HL-60 (cell line): Measurements from ENCODE around the gene NLGN3.

ENCODE experiments used
- DNase-seq, 2 experiments: peaks; one replicate each; pipeline ENCODE4 v3.0.0-alpha.2; 2010 to 2020; ENCODE audit warnings: low read depth in 1 of 2, low spot score in 1 of 2
- H3K27ac ChIP-seq: fragments of 250-450 bp; sonication (Bioruptor Pico); replicated peaks from 2 replicates; pipeline ENCODE4 v1.5.1; 2020; ENCODE audit warnings: mild to moderate bottlenecking, moderate library complexity
- H3K27me3 ChIP-seq: fragments of 250-450 bp; sonication (Bioruptor Pico); 2 replicates; pipeline ENCODE4 v1.5.1; 2021; ENCODE audit warnings: mild to moderate bottlenecking, moderate library complexity; ENCODE audit not compliant: insufficient read depth, poor library complexity, severe bottlenecking
- H3K4me3 ChIP-seq: replicated peaks from 2 replicates; pipeline ENCODE4 v1.5.1; 2011; ENCODE audit warnings: mild to moderate bottlenecking, control low read depth, low read length; ENCODE audit not compliant: insufficient read depth
- CTCF ChIP-seq: IDR thresholded peaks from one replicate; pipeline ENCODE4 v1.5.1; 2011; ENCODE audit warnings: low read length, control low read depth, inconsistent platforms; ENCODE audit not compliant: insufficient read depth
- GABPA ChIP-seq: IDR thresholded peaks from 2 replicates; pipeline ENCODE4 v1.6.1; 2012; ENCODE audit warnings: low read depth
- POLR2AphosphoS5 ChIP-seq: IDR thresholded peaks from 2 replicates; pipeline ENCODE4 v1.6.1; 2012; ENCODE audit warnings: low read depth
- REST ChIP-seq: IDR thresholded peaks from 2 replicates; pipeline ENCODE4 v1.6.1; 2012; ENCODE audit warnings: low read depth; ENCODE audit not compliant: insufficient replicate concordance
- SPI1 ChIP-seq: IDR thresholded peaks from 2 replicates; pipeline ENCODE4 v1.6.1; 2012; ENCODE audit warnings: low read depth, mild to moderate bottlenecking, borderline replicate concordance

The NLGN3 gene

GRCh38 chrX:71159335-71159734 lies 14.7 kb downstream of the NLGN3 start:
- Histone ChIP-seq H3K27me3 (no peaks in the 10 kb centered on the region), H3K4me3 (no peak overlapping the region), H3K27ac (no peak overlapping the region)
- no peak for TF ChIP-seq REST
- no peak for TF ChIP-seq SPI1
- TF ChIP-seq GABPA: no peak
- TF ChIP-seq POLR2AphosphoS5: no peak
- no peak for TF ChIP-seq CTCF
- DNase-seq: no peak

- Histone ChIP-seq H3K4me3 (no peak overlapping the region), H3K27me3 (no peaks in the 10 kb centered on the region), H3K27ac (no peak overlapping the region)
- no peak for DNase-seq
- TF ChIP-seq GABPA (no peak), CTCF (no peak), REST (no peak), SPI1 (no peak), POLR2AphosphoS5 (no peak)
Measured at GRCh38 chrX:71160475-71160874, 15.8 kb downstream of the NLGN3 start.

- H3K4me3 ChIP-seq: no peak overlapping the region
- DNase-seq: no peak
- TF ChIP-seq SPI1 (no peak), POLR2AphosphoS5 (no peak), CTCF (no peak), REST (no peak), GABPA (no peak)
Measured at GRCh38 chrX:71162981-71163380, 18.3 kb downstream of the NLGN3 start.

More at GRCh38 chrX:71162981-71163380, 18.3 kb downstream of the NLGN3 start:
- Histone ChIP-seq H3K27me3 (no peaks in the 10 kb centered on the region), H3K27ac (no peak overlapping the region)
